Renal cortical epithelial cell (primary cell): ENCODE measurements around the gene EXOSC9. TPM values are rescaled to one million over a fixed set of nuclear protein-coding genes. Genes with fewer than 3 reads are reported as not detected.

ENCODE experiments used
- DNase-seq: peaks from one replicate; pipeline ENCODE4 v3.0.0-alpha.2; 2011; ENCODE audit warnings: low read depth
- total RNA-seq: library from RNA; depleted of rRNA; stranded (reverse); fragments of >200 nt; gene quantifications from 2 replicates; pipeline ENCODE4 v1.2.3, GENCODE V29; 2014

The EXOSC9 gene
- total RNA-seq, 1 donor from 2014 or later, result 18.1 TPM

- DNase-seq, result no peak
These were observed 11.7 kb upstream of the EXOSC9 start for GRCh38 chr4:121789455-121789854.

- DNase-seq, result peak; percentile 58
These were observed 10.9 kb upstream of the EXOSC9 start for GRCh38 chr4:121789960-121790829.

GRCh38 chr4:121790976-121791375, 10.1 kb upstream of the EXOSC9 start:
- no peak for DNase-seq

- DNase-seq, result no peak
These were observed 9.6 kb upstream of the EXOSC9 start for GRCh38 chr4:121791481-121791880.

GRCh38 chr4:121792966-121793365, 8.2 kb upstream of the EXOSC9 start:
- DNase-seq, result peak; percentile 13

- peak; percentile 18 for DNase-seq
These were observed 6.5 kb upstream of the EXOSC9 start for GRCh38 chr4:121794505-121795188.

- DNase-seq, result no peak
These were observed 4.8 kb upstream of the EXOSC9 start for GRCh38 chr4:121796283-121796682.

GRCh38 chr4:121799208-121799823, 1.8 kb upstream of the EXOSC9 start:
- no peak for DNase-seq

GRCh38 chr4:121799867-121800501, 1.1 kb upstream of the EXOSC9 start:
- no peak for DNase-seq

GRCh38 chr4:121800638-121800960, 524 bp upstream of the EXOSC9 start:
- DNase-seq, result no peak

- DNase-seq, result no peak
These were observed 572 bp downstream of the EXOSC9 start for GRCh38 chr4:121801715-121802075.

- DNase-seq, result no peak
These were observed 5.3 kb downstream of the EXOSC9 start for GRCh38 chr4:121806411-121806810.

GRCh38 chr4:121811122-121811521, 10.0 kb downstream of the EXOSC9 start:
- no peak for DNase-seq

GRCh38 chr4:121814756-121815155, 13.6 kb downstream of the EXOSC9 start:
- no peak for DNase-seq

- DNase-seq, result no peak
These were observed 15.9 kb downstream of the EXOSC9 start for GRCh38 chr4:121817006-121817405.

GRCh38 chr4:121817701-121818100, 16.6 kb downstream of the EXOSC9 start:
- DNase-seq, result no peak

GRCh38 chr4:121818215-121818614, 17.1 kb downstream of the EXOSC9 start:
- DNase-seq, result no peak

GRCh38 chr4:121819216-121819965, 18.3 kb downstream of the EXOSC9 start:
- DNase-seq, result peak; percentile 79

- DNase-seq, result no peak
These were observed 20.9 kb downstream of the EXOSC9 start for GRCh38 chr4:121822047-121822446.

GRCh38 chr4:121822796-121823504, 21.8 kb downstream of the EXOSC9 start:
- no peak for DNase-seq
